Liver (tissue), 9 donors: ENCODE data around the gene NCK1. TPM values are rescaled to one million over a fixed set of nuclear protein-coding genes. Genes with fewer than 3 reads are reported as not detected.
"Not testable (repeated sequence)": the region's sequence is repeated elsewhere in the genome, so short reads cannot be mapped to it uniquely, and the experiment has no call there.

ENCODE experiments used
- DNase-seq: peaks from one replicate; pipeline ENCODE4 v3.0.0-alpha.2; 2017; ENCODE audit warnings: low spot score
- H3K27ac ChIP-seq, 2 donors: one replicate each; pipeline ENCODE4 v1.7.0; 2013; ENCODE audit warnings: inconsistent platforms in 2 of 2, low read length in 2 of 2, control low read depth in 1 of 2, low read depth in 1 of 2, mild to moderate bottlenecking in 1 of 2
- H3K27me3 ChIP-seq, 4 donors: one replicate each; pipeline versions ENCODE4 v1.6.1 to v1.7.0; 2013; ENCODE audit warnings: low read length in 3 of 4, inconsistent platforms in 1 of 4, mild to moderate bottlenecking in 1 of 4, moderate library complexity in 1 of 4; ENCODE audit not compliant: control insufficient read depth in 4 of 4, insufficient read depth in 4 of 4
- H3K36me3 ChIP-seq, 4 donors: one replicate each; pipeline versions ENCODE4 v1.6.1 to v1.7.0; 2013; ENCODE audit warnings: low read length in 3 of 4, mild to moderate bottlenecking in 3 of 4, low read depth in 1 of 4, moderate library complexity in 1 of 4; ENCODE audit not compliant: control insufficient read depth in 4 of 4, insufficient read depth in 3 of 4
- H3K4me1 ChIP-seq, 4 donors: one replicate each; pipeline versions ENCODE4 v1.6.1 to v1.7.0; 2013; ENCODE audit warnings: low read length in 3 of 4, mild to moderate bottlenecking in 3 of 4, moderate library complexity in 1 of 4; ENCODE audit not compliant: control insufficient read depth in 4 of 4, insufficient read depth in 4 of 4
- H3K4me3 ChIP-seq, 3 donors: one replicate each; pipeline versions ENCODE4 v1.6.1 to v1.7.0; 2013; ENCODE audit warnings: low read length in 3 of 3, control low read depth in 1 of 3, low read depth in 1 of 3, mild to moderate bottlenecking in 1 of 3
- H3K9ac ChIP-seq, 2 donors: one replicate each; pipeline ENCODE4 v1.7.0; 2013; ENCODE audit warnings: low read length in 2 of 2, mild to moderate bottlenecking in 2 of 2, moderate library complexity in 2 of 2, control low read depth in 1 of 2, low read depth in 1 of 2
- H3K9me3 ChIP-seq, 4 donors: one replicate each; pipeline versions ENCODE4 v1.6.1 to v1.7.0; 2013; ENCODE audit warnings: low read length in 3 of 4; ENCODE audit not compliant: control insufficient read depth in 4 of 4
- ATF3 ChIP-seq: IDR thresholded peaks from 2 replicates; pipeline ENCODE4 v1.6.1; 2016; ENCODE audit warnings: antibody characterized with exemption
- EGR1 ChIP-seq, 2 donors: IDR thresholded peaks; 2 replicates each; pipeline ENCODE4 v1.6.1; 2016 to 2018; ENCODE audit warnings: antibody characterized with exemption in 2 of 2, low read depth in 2 of 2
- FOXA2 ChIP-seq: IDR thresholded peaks from 2 replicates; pipeline ENCODE4 v1.6.1; 2016; ENCODE audit warnings: antibody characterized with exemption
- GABPA ChIP-seq, 2 donors: IDR thresholded peaks in 1 of 2; conservative IDR thresholded peaks in 1 of 2; 2 replicates each; pipeline ENCODE4 v1.6.1; 2016; ENCODE audit warnings: antibody characterized with exemption in 2 of 2, mild to moderate bottlenecking in 1 of 2, moderate library complexity in 1 of 2
- HNF4A ChIP-seq, 2 donors: conservative IDR thresholded peaks; 2 replicates each; pipeline ENCODE4 v1.6.1; 2016; ENCODE audit warnings: antibody characterized with exemption in 2 of 2, mild to moderate bottlenecking in 2 of 2
- MAX ChIP-seq: IDR thresholded peaks from 2 replicates; pipeline ENCODE4 v1.6.1; 2016; ENCODE audit warnings: antibody characterized with exemption
- NR2F2 ChIP-seq: IDR thresholded peaks from 2 replicates; pipeline ENCODE4 v1.6.1; 2016; ENCODE audit warnings: antibody characterized with exemption
- RAD21 ChIP-seq, 2 donors: IDR thresholded peaks; 2 replicates each; pipeline ENCODE4 v1.6.1; 2016; ENCODE audit warnings: antibody characterized with exemption in 2 of 2, mild to moderate bottlenecking in 2 of 2
- REST ChIP-seq: IDR thresholded peaks from 2 replicates; pipeline ENCODE4 v1.6.1; 2016; ENCODE audit warnings: antibody characterized with exemption, mild to moderate bottlenecking
- RXRA ChIP-seq, 2 donors: IDR thresholded peaks; 2 replicates each; pipeline ENCODE4 v1.6.1; 2017 to 2018; ENCODE audit warnings: antibody characterized with exemption in 2 of 2, mild to moderate bottlenecking in 1 of 2
- YY1 ChIP-seq: IDR thresholded peaks from 2 replicates; pipeline ENCODE4 v1.6.1; 2016; ENCODE audit warnings: antibody characterized with exemption, mild to moderate bottlenecking
- ZBTB33 ChIP-seq: IDR thresholded peaks from 2 replicates; pipeline ENCODE4 v1.6.1; 2016; ENCODE audit warnings: antibody characterized with exemption
- WGBS: extraction: QIAGEN DNeasy Blood & Tissue Kit; methylation state at CpG from one replicate; pipeline ENCODE4 v1.1.7; 2013; 5-methylcytosine and 5-hydroxymethylcytosine counted together
- polyA plus RNA-seq, 2 donors: library from polyadenylated mRNA; stranded (reverse) in 1 of 2; unstranded in 1 of 2; fragments of 200-250 nt in 1 of 2; fragments of >200 nt in 1 of 2; fragmentation: Nextera tagmentation in 1 of 2; extraction: Ambion mirVana in 1 of 2; gene quantifications; one replicate each; pipeline versions ENCODE4 v1.2.1 to v1.2.3, GENCODE V29; 2013 to 2015
- total RNA-seq, 2 donors: library from RNA; depleted of rRNA; stranded (reverse); fragments of >200 nt; gene quantifications; one replicate each; pipeline ENCODE4 v1.2.3, GENCODE V29; 2014
- donor health status: healthy.
- donor health status: healthy.
- donor health status: healthy.
- donor health status: healthy.
- donor health status: healthy.

Gene NCK1
- total and polyA plus RNA-seq, 4 donors = 13.7 to 35.8 (median 19.4) TPM

- H3K36me3 ChIP-seq = no peaks in the 10 kb centered on the region
- H3K4me1 ChIP-seq = no peaks in the 10 kb centered on the region
- no peaks in the 10 kb centered on the region for H3K9me3 ChIP-seq
- TF ChIP-seq EGR1 (IDR thresholded peaks at IDR 0.05; ENCODE audit: low read depth in 2 of 2) = no peak
- TF ChIP-seq MAX = no peak
- TF ChIP-seq REST = no peak
- no peak for TF ChIP-seq RAD21 (IDR thresholded peaks at IDR 0.05)
- TF ChIP-seq HNF4A (conservative IDR thresholded peaks at IDR 0.05) = no peak
- TF ChIP-seq FOXA2 = no peak
- TF ChIP-seq NR2F2 = no peak
- no peak for TF ChIP-seq RXRA (IDR thresholded peaks at IDR 0.05)
- no peak for TF ChIP-seq ZBTB33
- no peak for TF ChIP-seq GABPA (IDR thresholded peaks at IDR 0.05 in 1 of 2, conservative IDR thresholded peaks at IDR 0.05 in 1 of 2)
- TF ChIP-seq YY1 = no peak
- TF ChIP-seq ATF3 = no peak
- H3K4me3 ChIP-seq = no peak overlapping the region
- H3K27me3 ChIP-seq = no peaks in the 10 kb centered on the region
- no peak overlapping the region for H3K9ac ChIP-seq
- no peak overlapping the region for H3K27ac ChIP-seq
- 98% methylated on average over 4 of the region's 4 CpGs for WGBS
- no peak for DNase-seq
Observed at GRCh38 chr3:136982520-136983138, 120.6 kb downstream of the NCK1 start.

- H3K9me3 ChIP-seq = no peaks in the 10 kb centered on the region
- H3K36me3 ChIP-seq = no peaks in the 10 kb centered on the region
- H3K27ac ChIP-seq = no peak overlapping the region
- WGBS = 70% methylated on average over 3 of the region's 3 CpGs
- no peak overlapping the region for H3K9ac ChIP-seq
- no peak for TF ChIP-seq YY1
- TF ChIP-seq RXRA (IDR thresholded peaks at IDR 0.05) = no peak
- H3K4me1 ChIP-seq = no peaks in the 10 kb centered on the region
- no peak for DNase-seq
- H3K27me3 ChIP-seq = no peaks in the 10 kb centered on the region
- H3K4me3 ChIP-seq = no peak overlapping the region
Observed at GRCh38 chr3:136984837-136985236, 122.8 kb downstream of the NCK1 start.

- not testable (repeated sequence) for H3K4me1 ChIP-seq, H3K4me3 ChIP-seq, H3K36me3 ChIP-seq, H3K27ac ChIP-seq, H3K9ac ChIP-seq, H3K9me3 ChIP-seq, DNase-seq, H3K27me3 ChIP-seq
- 95% methylated on average over 39 of the region's 39 CpGs for WGBS
Observed at GRCh38 chr3:136987398-136987980, 125.5 kb downstream of the NCK1 start.
